Amniotic epithelial cell (primary cell): Measurements from ENCODE around the gene MLLT11.
A peak's percentile ranks its signal among the peaks of the same experiment; 100 is the strongest.

Experiments
- DNase-seq: peaks from one replicate; pipeline ENCODE4 v3.0.0-alpha.2; 2010; ENCODE audit warnings: low read depth

The MLLT11 gene

GRCh38 chr1:151060007-151060656, at the start of gene MLLT11:
MLLT11 (plus strand) TSS chr1:151060397; CDS start chr1:151067225, 6,828 bp downstream.
- DNase-seq: peak; percentile 79

- no peak for DNase-seq
Observed at GRCh38 chr1:151011154-151011850, 48.9 kb upstream of the MLLT11 start.

- no peak for DNase-seq
Observed at GRCh38 chr1:151012684-151013471, 47.3 kb upstream of the MLLT11 start.

GRCh38 chr1:151013518-151013917, 46.7 kb upstream of the MLLT11 start:
- DNase-seq: no peak

GRCh38 chr1:151024540-151025146, 35.6 kb upstream of the MLLT11 start:
- peak; percentile 58 for DNase-seq

GRCh38 chr1:151026460-151026859, 33.7 kb upstream of the MLLT11 start:
- DNase-seq: no peak

- DNase-seq: no peak
Observed at GRCh38 chr1:151032164-151032563, 28.0 kb upstream of the MLLT11 start.

GRCh38 chr1:151035167-151035566, 25.0 kb upstream of the MLLT11 start:
- no peak for DNase-seq

- no peak for DNase-seq
Observed at GRCh38 chr1:151036356-151036755, 23.8 kb upstream of the MLLT11 start, which contains the start of gene BNIPL. BNIPL (plus strand) TSS chr1:151036586; CDS start chr1:151036726, 140 bp downstream.

GRCh38 chr1:151037032-151037431, 23.2 kb upstream of the MLLT11 start:
- no peak for DNase-seq

GRCh38 chr1:151039521-151039920, 20.7 kb upstream of the MLLT11 start:
- DNase-seq: no peak

- DNase-seq: no peak
Observed at GRCh38 chr1:151043163-151043562, 17.0 kb upstream of the MLLT11 start.

GRCh38 chr1:151047591-151047924, 12.6 kb upstream of the MLLT11 start, which contains the start of gene C1orf56:
C1orf56 (plus strand) TSS chr1:151047751; CDS start chr1:151047848, 97 bp downstream.
- peak; percentile 65 for DNase-seq

GRCh38 chr1:151047925-151048644, 12.1 kb upstream of the MLLT11 start:
- DNase-seq: peak; percentile 53

GRCh38 chr1:151048645-151049032, 11.6 kb upstream of the MLLT11 start:
- DNase-seq: no peak

GRCh38 chr1:151049458-151049857, 10.7 kb upstream of the MLLT11 start:
- no peak for DNase-seq

GRCh38 chr1:151050051-151050688, 10.0 kb upstream of the MLLT11 start:
- no peak for DNase-seq

- DNase-seq: no peak
Observed at GRCh38 chr1:151051356-151052009, 8.7 kb upstream of the MLLT11 start.

- no peak for DNase-seq
Observed at GRCh38 chr1:151054971-151055547, 5.1 kb upstream of the MLLT11 start.

- no peak for DNase-seq
Observed at GRCh38 chr1:151055581-151055980, 4.6 kb upstream of the MLLT11 start.
